Astrocyte (in vitro differentiated cells and primary cell): Measurements from ENCODE around the gene UVRAG. TPM values are rescaled to one million over a fixed set of nuclear protein-coding genes. Genes with fewer than 3 reads are reported as not detected.

Experiments used
- DNase-seq: peaks from one replicate; pipeline ENCODE4 v3.0.0-alpha.2; 2010; ENCODE audit warnings: low read depth
- FAIRE-seq: peaks from 2 replicates; lab custom pipeline; 2011; peaks lifted over from hg19 to GRCh38; lab: Jason Lieb, UNC
- H2AFZ ChIP-seq: 2 replicates; pipeline ENCODE4 v1.6.0; 2012; ENCODE audit warnings: low read depth, low read length, inconsistent platforms
- H3K27ac ChIP-seq: 2 replicates; pipeline ENCODE4 v1.5.1; 2011; ENCODE audit warnings: low read depth, low read length, inconsistent platforms
- H3K27me3 ChIP-seq: 2 replicates; pipeline ENCODE4 v1.6.0; 2011; ENCODE audit warnings: low read length, inconsistent platforms; ENCODE audit not compliant: insufficient read depth
- H3K36me3 ChIP-seq: 2 replicates; pipeline ENCODE4 v1.5.1; 2011; ENCODE audit warnings: low read length, inconsistent platforms; ENCODE audit not compliant: insufficient read depth
- H3K4me1 ChIP-seq: 2 replicates; pipeline ENCODE4 v1.5.1; 2011; ENCODE audit warnings: low read length, inconsistent platforms; ENCODE audit not compliant: insufficient read depth
- H3K4me2 ChIP-seq: 2 replicates; pipeline ENCODE4 v1.6.0; 2012; ENCODE audit warnings: low read length, inconsistent platforms
- H3K4me3 ChIP-seq: 2 replicates; pipeline ENCODE4 v1.5.1; 2011; ENCODE audit warnings: low read depth, mild to moderate bottlenecking, low read length, inconsistent platforms; ENCODE audit not compliant: insufficient read depth
- H3K79me2 ChIP-seq: 2 replicates; pipeline ENCODE4 v1.6.0; 2012; ENCODE audit warnings: mild to moderate bottlenecking, low read length, inconsistent platforms; ENCODE audit not compliant: insufficient read depth
- H3K9ac ChIP-seq: 2 replicates; pipeline ENCODE4 v1.6.0; 2012; ENCODE audit warnings: mild to moderate bottlenecking, low read length, inconsistent platforms
- H3K9me3 ChIP-seq: 2 replicates; pipeline ENCODE4 v1.5.1; 2012; ENCODE audit warnings: low read depth, mild to moderate bottlenecking, low read length, inconsistent platforms; ENCODE audit not compliant: insufficient read depth
- H4K20me1 ChIP-seq: 2 replicates; pipeline ENCODE4 v1.6.0; 2012; ENCODE audit warnings: low read length, inconsistent platforms; ENCODE audit not compliant: insufficient read depth
- H3K27ac Mint-ChIP-seq: one replicate; pipeline ENCODE4 v1.8.0; 2021; ENCODE audit warnings: mild to moderate bottlenecking, mixed read lengths; ENCODE audit not compliant: unreplicated experiment
- H3K27me3 Mint-ChIP-seq: one replicate; pipeline ENCODE4 v1.8.0; 2021; ENCODE audit warnings: low read depth, mixed read lengths; ENCODE audit not compliant: unreplicated experiment
- H3K36me3 Mint-ChIP-seq: one replicate; pipeline ENCODE4 v1.8.0; 2021; ENCODE audit warnings: low read depth, mixed read lengths; ENCODE audit not compliant: unreplicated experiment
- H3K4me1 Mint-ChIP-seq: one replicate; pipeline ENCODE4 v1.8.0; 2021; ENCODE audit warnings: low read depth, mixed read lengths; ENCODE audit not compliant: unreplicated experiment
- H3K4me3 Mint-ChIP-seq: one replicate; pipeline ENCODE4 v1.8.0; 2021; ENCODE audit warnings: mild to moderate bottlenecking, moderate library complexity, mixed read lengths; ENCODE audit not compliant: unreplicated experiment
- H3K9me3 Mint-ChIP-seq: one replicate; pipeline ENCODE4 v1.8.0; 2021; ENCODE audit warnings: mild to moderate bottlenecking, mixed read lengths; ENCODE audit not compliant: unreplicated experiment
- EZH2 ChIP-seq: IDR thresholded peaks from 2 replicates; pipeline ENCODE4 v1.6.1; 2012; ENCODE audit warnings: mild to moderate bottlenecking, low read length, inconsistent platforms; ENCODE audit not compliant: insufficient read depth
- total RNA-seq: library from RNA; stranded (reverse); gene quantifications from 2 replicates; pipeline ENCODE4 v1.2.1, GENCODE V29; 2021
- TF ChIP-seq, protein P1 (sequence below): IDR thresholded peaks from 2 replicates; pipeline ENCODE4 v1.5.1; 2011; ENCODE audit warnings: low read depth, mild to moderate bottlenecking, inconsistent platforms, low read length, moderate library complexity; ENCODE audit not compliant: insufficient read depth

Gene UVRAG
- total RNA-seq, 1 donor from 2014 or later = 15.3 TPM

GRCh38 chr11:76062733-76063132 is 247.7 kb downstream of the UVRAG start:
- H3K27me3 ChIP-seq = no peaks in the 10 kb centered on the region
- no peak for DNase-seq
- Mint-ChIP-seq H3K4me3 (no peak overlapping the region), H3K27me3 (no peaks in the 10 kb centered on the region), H3K9me3 (no peaks in the 10 kb centered on the region), H3K36me3 (peaks cover 12% of the 10 kb centered on the region), H3K27ac (no peak overlapping the region), H3K4me1 (peaks cover 4% of the 10 kb centered on the region)
- H3K79me2 ChIP-seq = no peaks in the 10 kb centered on the region
- H3K4me3 ChIP-seq = no peak overlapping the region
- TF ChIP-seq, protein P1, sequence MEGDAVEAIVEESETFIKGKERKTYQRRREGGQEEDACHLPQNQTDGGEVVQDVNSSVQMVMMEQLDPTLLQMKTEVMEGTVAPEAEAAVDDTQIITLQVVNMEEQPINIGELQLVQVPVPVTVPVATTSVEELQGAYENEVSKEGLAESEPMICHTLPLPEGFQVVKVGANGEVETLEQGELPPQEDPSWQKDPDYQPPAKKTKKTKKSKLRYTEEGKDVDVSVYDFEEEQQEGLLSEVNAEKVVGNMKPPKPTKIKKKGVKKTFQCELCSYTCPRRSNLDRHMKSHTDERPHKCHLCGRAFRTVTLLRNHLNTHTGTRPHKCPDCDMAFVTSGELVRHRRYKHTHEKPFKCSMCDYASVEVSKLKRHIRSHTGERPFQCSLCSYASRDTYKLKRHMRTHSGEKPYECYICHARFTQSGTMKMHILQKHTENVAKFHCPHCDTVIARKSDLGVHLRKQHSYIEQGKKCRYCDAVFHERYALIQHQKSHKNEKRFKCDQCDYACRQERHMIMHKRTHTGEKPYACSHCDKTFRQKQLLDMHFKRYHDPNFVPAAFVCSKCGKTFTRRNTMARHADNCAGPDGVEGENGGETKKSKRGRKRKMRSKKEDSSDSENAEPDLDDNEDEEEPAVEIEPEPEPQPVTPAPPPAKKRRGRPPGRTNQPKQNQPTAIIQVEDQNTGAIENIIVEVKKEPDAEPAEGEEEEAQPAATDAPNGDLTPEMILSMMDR = no peak
- no peak for TF ChIP-seq EZH2
- H2AFZ ChIP-seq = no peak overlapping the region
- no peak for FAIRE-seq
- no peaks in the 10 kb centered on the region for H3K36me3 ChIP-seq
- no peaks in the 10 kb centered on the region for H4K20me1 ChIP-seq
- no peaks in the 10 kb centered on the region for H3K4me1 ChIP-seq
- no peak overlapping the region for H3K9ac ChIP-seq
- H3K4me2 ChIP-seq = no peak overlapping the region
- H3K27ac ChIP-seq = no peak overlapping the region
- H3K9me3 ChIP-seq = no peaks in the 10 kb centered on the region

DNA sequence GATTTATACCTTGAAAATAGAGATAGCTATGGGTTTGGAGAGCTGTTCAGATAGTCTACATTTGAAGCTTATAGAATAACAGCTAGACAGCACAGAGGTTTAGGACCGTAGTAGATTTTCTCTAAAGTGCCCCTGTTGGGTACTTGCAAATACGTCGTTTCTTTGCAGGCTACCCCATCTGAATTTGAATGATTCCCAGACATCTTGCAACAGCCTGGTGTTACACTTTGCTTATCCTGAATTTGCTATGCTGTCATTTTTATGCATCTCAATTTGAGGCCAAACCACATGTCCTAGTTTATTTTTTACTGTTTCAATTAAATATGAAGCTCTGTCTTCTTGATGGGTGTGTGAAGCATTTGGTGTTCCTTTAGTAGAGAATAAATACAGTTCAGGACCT is 249.2 kb downstream of the UVRAG start:
- Histone ChIP-seq H3K27ac (no peak overlapping the region), H3K4me1 (no peaks in the 10 kb centered on the region), H3K9me3 (no peaks in the 10 kb centered on the region), H3K79me2 (no peaks in the 10 kb centered on the region), H4K20me1 (no peaks in the 10 kb centered on the region), H3K27me3 (no peaks in the 10 kb centered on the region), H3K4me3 (no peak overlapping the region), H3K9ac (no peak overlapping the region), H3K36me3 (no peaks in the 10 kb centered on the region), H2AFZ (no peak overlapping the region), H3K4me2 (no peak overlapping the region)
- TF ChIP-seq, protein P1 = no peak
- no peak for TF ChIP-seq EZH2
- H3K4me3 Mint-ChIP-seq = no peak overlapping the region
- no peak for FAIRE-seq
- H3K4me1 Mint-ChIP-seq = peaks cover 4% of the 10 kb centered on the region
- no peaks in the 10 kb centered on the region for H3K9me3 Mint-ChIP-seq
- no peak overlapping the region for H3K27ac Mint-ChIP-seq
- peaks cover 14% of the 10 kb centered on the region for H3K36me3 Mint-ChIP-seq
- no peaks in the 10 kb centered on the region for H3K27me3 Mint-ChIP-seq
- DNase-seq = no peak

DNA sequence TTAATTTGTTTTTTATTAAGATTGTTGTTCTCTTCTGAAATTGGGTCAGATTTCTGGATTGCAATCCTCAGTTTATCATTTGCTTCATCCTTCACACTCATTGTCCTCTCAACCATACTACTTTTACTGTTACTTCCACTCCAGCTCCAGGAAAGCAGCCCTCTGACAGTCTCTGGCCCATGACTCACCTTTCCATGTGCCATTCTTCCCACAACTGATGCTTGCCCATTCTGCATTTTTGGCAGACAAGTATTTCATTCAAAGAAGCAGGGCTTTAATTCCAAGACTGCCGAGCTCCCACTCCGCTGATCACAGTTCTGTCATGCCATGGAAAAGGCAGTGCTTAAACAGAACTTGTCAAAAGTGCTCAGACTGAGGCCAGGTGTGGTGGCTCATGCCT is 252.1 kb downstream of the UVRAG start:
- Mint-ChIP-seq H3K27ac (no peak overlapping the region), H3K9me3 (no peaks in the 10 kb centered on the region), H3K4me1 (peaks cover 12% of the 10 kb centered on the region), H3K27me3 (no peaks in the 10 kb centered on the region), H3K36me3 (peaks cover 8% of the 10 kb centered on the region), H3K4me3 (no peak overlapping the region)
- TF ChIP-seq, protein P1 = no peak
- TF ChIP-seq EZH2 = no peak
- Histone ChIP-seq H3K27ac (no peak overlapping the region), H3K27me3 (no peaks in the 10 kb centered on the region), H3K79me2 (no peaks in the 10 kb centered on the region), H3K4me3 (no peak overlapping the region), H2AFZ (no peak overlapping the region), H3K4me1 (no peaks in the 10 kb centered on the region), H3K9me3 (no peaks in the 10 kb centered on the region), H3K4me2 (no peak overlapping the region), H3K9ac (no peak overlapping the region), H3K36me3 (no peaks in the 10 kb centered on the region), H4K20me1 (no peaks in the 10 kb centered on the region)
- no peak for FAIRE-seq
- DNase-seq = peak; percentile 76
